HCT116 (cell line): Measurements from ENCODE around the gene HSF2BP. TPM values are rescaled to one million over a fixed set of nuclear protein-coding genes. Genes with fewer than 3 reads are reported as not detected.
"Not testable (repeated sequence)": the region's sequence is repeated elsewhere in the genome, so short reads cannot be mapped to it uniquely, and the experiment has no call there.

Experiments used
- ATAC-seq: fragments of 200-7000 bp; cut with Tn5 transposase; 2 replicates; pipeline ENCODE4 v1.9.1; 2020; ENCODE audit warnings: mild to moderate bottlenecking, moderate library complexity
- BruUV-seq: library from RNA; stranded (reverse); fragments of 400-500 nt; replicated peaks from 2 replicates; lab custom pipeline; 2021; lab: Mats Ljungman, UMichigan
- CTCF ChIA-PET: fragments of 300-600 bp; sonication (Branson Sonifier 250); formaldehyde crosslinking; loops from one replicate; lab custom pipeline; 2021; ENCODE audit warnings: antibody characterized with exemption; lab: Charles Lee
- POLR2A ChIA-PET: fragments of 300-600, 350-600 bp; sonication (Branson Sonifier 250); formaldehyde crosslinking; loops from one replicate; lab custom pipeline; 2021; ENCODE audit warnings: antibody characterized with exemption; lab: Charles Lee
- RAD21 ChIA-PET, 2 experiments: fragments of 300-600 bp; sonication (Branson Sonifier 250); formaldehyde crosslinking; loops; one replicate each; lab custom pipeline; 2023; ENCODE audit warnings: low total read pairs in 2 of 2; ENCODE audit not compliant: uncharacterized antibody in 2 of 2, unreplicated experiment in 2 of 2, low non-redundant PET in 1 of 2; lab: Charles Lee
- DNase-seq: peaks from one replicate; pipeline ENCODE4 v3.0.0-alpha.2; 2010; ENCODE audit warnings: low read depth, low spot score
- H2AFZ ChIP-seq: fragments of 200-600 bp; shearing (Covaris generic), sonication (generic); 2 replicates; pipeline ENCODE4 v1.6.1; 2017; ENCODE audit warnings: low read depth, mixed run types, mixed read lengths, antibody characterized with exemption, low read length; ENCODE audit not compliant: poor library complexity, severe bottlenecking
- H3K27ac ChIP-seq: 2 replicates; pipeline ENCODE4 v1.5.1; 2012; ENCODE audit warnings: low read depth, low read length
- H3K27me3 ChIP-seq: fragments of 200-600 bp; sonication (generic); 2 replicates; pipeline ENCODE4 v1.6.1; 2016; ENCODE audit warnings: mixed run types, low read length, mixed read lengths; ENCODE audit not compliant: insufficient read depth
- H3K36me3 ChIP-seq, 2 experiments: fragments of 200-500 bp in 1 of 2; fragments of 200-600 bp in 1 of 2; sonication (Bioruptor generic) in 1 of 2; sonication (generic) in 1 of 2; 2 replicates each; pipeline versions ENCODE4 v1.5.1 to v1.6.1; 2014 to 2016; ENCODE audit warnings: low read length in 2 of 2, inconsistent platforms in 1 of 2, mixed read lengths in 1 of 2, mixed run types in 1 of 2; ENCODE audit not compliant: insufficient read depth in 2 of 2, control insufficient read depth in 1 of 2
- H3K4me1 ChIP-seq, 2 experiments: fragments of 200-600 bp in 1 of 2; sonication (generic) in 1 of 2; 2 replicates each; pipeline versions ENCODE4 v1.5.1 to v1.6.1; 2012 to 2017; ENCODE audit warnings: low read length in 2 of 2, inconsistent platforms in 1 of 2, mild to moderate bottlenecking in 1 of 2, mixed read lengths in 1 of 2, mixed run types in 1 of 2, moderate library complexity in 1 of 2; ENCODE audit not compliant: insufficient read depth in 2 of 2, control insufficient read depth in 1 of 2
- H3K4me2 ChIP-seq: fragments of 200-600 bp; sonication (generic); 2 replicates; pipeline ENCODE4 v1.6.1; 2017; ENCODE audit warnings: mixed run types, low read length, mixed read lengths
- H3K4me3 ChIP-seq, 2 experiments: fragments of 200-600 bp in 1 of 2; sonication (generic) in 1 of 2; replicated peaks in 1 of 2; 2 replicates each; pipeline ENCODE4 v1.5.1; 2011 to 2016; ENCODE audit warnings: low read length in 2 of 2, control low read depth in 1 of 2, low read depth in 1 of 2, mild to moderate bottlenecking in 1 of 2, mixed read lengths in 1 of 2, mixed run types in 1 of 2
- H3K79me2 ChIP-seq: fragments of 200-600 bp; sonication (generic); 2 replicates; pipeline ENCODE4 v1.6.1; 2017; ENCODE audit warnings: mild to moderate bottlenecking, mixed run types, low read length, moderate library complexity, mixed read lengths; ENCODE audit not compliant: insufficient read depth
- H3K9ac ChIP-seq: fragments of 200-600 bp; sonication (generic); 2 replicates; pipeline ENCODE4 v1.6.1; 2016; ENCODE audit warnings: low read length, mixed read lengths
- H3K9me2 ChIP-seq: fragments of 200-600 bp; sonication (generic), shearing (Covaris generic); 2 replicates; pipeline ENCODE4 v1.6.1; 2017; ENCODE audit warnings: mixed run types, mild to moderate bottlenecking, moderate library complexity; ENCODE audit not compliant: insufficient read depth
- H3K9me3 ChIP-seq, 2 experiments: fragments of 200-500 bp in 1 of 2; fragments of 200-600 bp in 1 of 2; sonication (Bioruptor generic) in 1 of 2; sonication (generic) in 1 of 2; 2 replicates each; pipeline ENCODE4 v1.6.1; 2014 to 2017; ENCODE audit warnings: low read length in 2 of 2, mixed read lengths in 2 of 2, inconsistent platforms in 1 of 2, low read depth in 1 of 2, mild to moderate bottlenecking in 1 of 2, mixed run types in 1 of 2, moderate library complexity in 1 of 2; ENCODE audit not compliant: control insufficient read depth in 1 of 2, insufficient read depth in 1 of 2
- H4K20me1 ChIP-seq: fragments of 200-600 bp; sonication (generic), shearing (Covaris generic); 2 replicates; pipeline ENCODE4 v1.6.1; 2017; ENCODE audit warnings: mixed run types, mild to moderate bottlenecking, moderate library complexity; ENCODE audit not compliant: insufficient read depth
- ATF3 ChIP-seq: IDR thresholded peaks from 2 replicates; pipeline ENCODE4 v1.6.1; 2012
- CEBPB ChIP-seq: IDR thresholded peaks from 2 replicates; pipeline ENCODE4 v1.6.1; 2012; ENCODE audit warnings: low read depth
- CTCF ChIP-seq, 3 experiments: fragments of 200-600 bp in 1 of 3; sonication (generic) in 1 of 3; IDR thresholded peaks in 2 of 3; conservative IDR thresholded peaks in 1 of 3; 2 replicates each; pipeline ENCODE4 v1.5.1; 2012 to 2017; ENCODE audit warnings: low read depth in 2 of 3, low read length in 2 of 3, antibody characterized with exemption in 1 of 3, borderline replicate concordance in 1 of 3, control low read depth in 1 of 3, mild to moderate bottlenecking in 1 of 3, mixed read lengths in 1 of 3, mixed run types in 1 of 3, moderate library complexity in 1 of 3; ENCODE audit not compliant: insufficient read depth in 1 of 3
- EGR1 ChIP-seq: IDR thresholded peaks from 2 replicates; pipeline ENCODE4 v1.6.1; 2012; ENCODE audit warnings: low read depth
- ELF1 ChIP-seq: IDR thresholded peaks from 2 replicates; pipeline ENCODE4 v1.6.1; 2012; ENCODE audit warnings: low read depth, borderline replicate concordance
- JUND ChIP-seq: IDR thresholded peaks from 2 replicates; pipeline ENCODE4 v1.6.1; 2012
- MAX ChIP-seq: IDR thresholded peaks from 2 replicates; pipeline ENCODE4 v1.6.1; 2012
- RAD21 ChIP-seq: IDR thresholded peaks from 2 replicates; pipeline ENCODE4 v1.6.1; 2012; ENCODE audit warnings: low read depth, mild to moderate bottlenecking
- SRF ChIP-seq: IDR thresholded peaks from 2 replicates; pipeline ENCODE4 v1.6.1; 2012; ENCODE audit warnings: low read depth
- TCF7L2 ChIP-seq: IDR thresholded peaks from 2 replicates; pipeline ENCODE4 v1.7.0; 2011; ENCODE audit warnings: borderline replicate concordance, inconsistent platforms; ENCODE audit not compliant: insufficient read depth, insufficient read length; ENCODE audit errors: extremely low read depth
- ZBTB33 ChIP-seq: IDR thresholded peaks from 2 replicates; pipeline ENCODE4 v1.6.1; 2011; ENCODE audit warnings: mild to moderate bottlenecking, low read length, moderate library complexity; ENCODE audit not compliant: insufficient replicate concordance; ENCODE audit errors: extremely low read depth
- ZNF274 ChIP-seq: fragments of 200-500 bp; sonication (Bioruptor generic); IDR thresholded peaks from 2 replicates; pipeline ENCODE4 v1.6.1; 2014; ENCODE audit warnings: mild to moderate bottlenecking, low read depth, low read length, inconsistent platforms
- intact Hi-C: fragments of 100-400 bp; cut with micrococcal nuclease; formaldehyde crosslinking; loops from 2 replicates; pipeline ENCODE4 v1.10.0; 2022
- total RNA-seq: library from RNA; stranded (reverse); gene quantifications from one replicate; pipeline ENCODE4 v1.2.1, GENCODE V29; 2021; ENCODE audit not compliant: unreplicated experiment

Gene HSF2BP
- total RNA-seq, 1 experiment from 2014 or later = 0.59 TPM

- H3K27ac ChIP-seq = no peak overlapping the region
- no peak for ATAC-seq
- DNase-seq = no peak
- TF ChIP-seq SRF (no peak), MAX (no peak), RAD21 (no peak), JUND (no peak), CTCF (IDR thresholded peaks at IDR 0.05 in 2 of 3, conservative IDR thresholded peaks at IDR 0.05 in 1 of 3; ENCODE audit: borderline replicate concordance in 1 of 3, insufficient read depth in 1 of 3, low read depth in 2 of 3, low read length in 2 of 3) (no peak), EGR1 (no peak), ZBTB33 (no peak), TCF7L2 (no peak), ATF3 (no peak), ZNF274 (no peak), CEBPB (no peak), ELF1 (no peak)
- TF ChIP-seq, all 23 proteins: peak for 0
- Histone ChIP-seq H3K4me3 (no peak overlapping the region), H4K20me1 (no peaks in the 10 kb centered on the region), H3K9me3 (no peaks in the 10 kb centered on the region), H3K79me2 (no peaks in the 10 kb centered on the region), H3K27me3 (no peaks in the 10 kb centered on the region), H3K36me3 (no peaks in the 10 kb centered on the region), H3K9ac (no peak overlapping the region), H2AFZ (no peak overlapping the region), H3K9me2 (no peaks in the 10 kb centered on the region), H3K4me1 (peaks cover 0 to 6% of the 10 kb centered on the region in 2 experiments; a peak in 1 of 4 replicates), H3K4me2 (no peak overlapping the region)
- POLR2A ChIA-PET = no interaction called here
- CTCF ChIA-PET = no interaction called here
- no TSS peak for BruUV-seq
- RAD21 ChIA-PET = no interaction called here
- intact Hi-C loops = no loop called here
These were observed 6.7 kb downstream of the HSF2BP start for GRCh38 chr21:43652616-43653015.

- RAD21 ChIA-PET, CTCF ChIA-PET, DNase-seq: not testable (repeated sequence)
These were observed 7.4 kb downstream of the HSF2BP start for GRCh38 chr21:43651926-43652325.

More at GRCh38 chr21:43651926-43652325, 7.4 kb downstream of the HSF2BP start:
- ATAC-seq, H3K27me3 ChIP-seq, H3K9ac ChIP-seq, BruUV-seq, H3K4me3 ChIP-seq, H3K4me1 ChIP-seq, H2AFZ ChIP-seq, H3K9me3 ChIP-seq, POLR2A ChIA-PET, H3K27ac ChIP-seq, H3K4me2 ChIP-seq, H3K36me3 ChIP-seq, intact Hi-C loops, H3K79me2 ChIP-seq, H4K20me1 ChIP-seq, H3K9me2 ChIP-seq: not testable (repeated sequence)
